ENCODE measurements around the gene CATSPERZ. TPM values are rescaled to one million over a fixed set of nuclear protein-coding genes. Genes with fewer than 3 reads are reported as not detected.

The CATSPERZ gene
- total and polyA plus RNA-seq, 2 of the 13 experiments (the other 11 are each of a cell fraction or from before 2014, with no cell fraction given), result 0.22 to 0.48 TPM

DNA sequence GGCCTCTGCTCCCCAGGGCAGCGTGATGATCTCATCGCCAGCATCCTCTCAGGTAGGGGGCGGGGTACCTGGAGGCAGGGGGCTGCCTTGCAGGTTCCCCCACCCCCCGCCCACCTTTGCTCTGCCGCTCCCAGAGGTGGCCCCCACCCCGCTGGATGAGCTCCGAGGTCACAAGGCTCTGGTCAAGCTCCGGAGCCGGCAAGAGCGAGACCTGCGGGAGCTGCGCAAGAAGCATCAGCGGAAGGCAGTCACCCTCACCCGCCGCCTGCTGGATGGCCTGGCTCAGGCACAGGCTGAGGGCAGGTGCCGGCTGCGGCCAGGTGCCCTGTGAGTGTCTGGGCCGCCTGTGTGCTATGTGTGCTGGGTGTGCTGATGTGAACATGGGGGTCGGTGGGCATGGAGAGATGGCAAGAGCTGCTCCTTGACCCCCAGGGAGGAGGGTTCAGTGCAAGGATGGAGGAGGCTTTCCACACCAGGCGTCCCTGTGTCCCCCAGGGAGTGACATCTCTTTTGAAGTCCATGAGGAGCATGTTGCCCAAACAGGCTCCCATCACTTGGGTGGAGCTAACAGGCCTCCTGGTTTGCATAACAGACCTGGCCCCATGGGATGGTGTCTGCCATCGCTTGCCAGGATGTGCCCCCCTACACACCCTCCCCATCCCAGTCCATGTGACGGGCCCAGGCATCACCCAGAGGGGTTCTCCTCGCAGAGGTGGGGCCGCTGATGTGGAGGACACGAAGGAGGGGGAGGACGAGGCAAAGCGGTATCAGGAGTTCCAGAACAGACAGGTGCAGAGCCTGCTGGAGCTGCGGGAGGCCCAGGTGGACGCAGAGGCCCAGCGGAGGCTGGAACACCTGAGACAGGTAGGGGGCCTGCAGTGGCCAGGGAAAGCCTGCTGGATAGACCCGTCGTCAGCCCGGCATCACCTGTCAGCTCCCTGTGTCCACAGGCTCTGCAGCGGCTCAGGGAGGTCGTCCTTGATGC is 34.7 kb upstream of the CATSPERZ start (continued):
- no peak for TF ChIP-seq HMG20B (CRISPR knock-in tag; conservative IDR thresholded peaks at IDR 0.05)
- no peak for TF ChIP-seq MBD4 (IDR thresholded peaks at IDR 0.05; ENCODE audit: borderline replicate concordance, low read length)
- no peak for TF ChIP-seq ZNF292 (CRISPR knock-in tag; IDR thresholded peaks at IDR 0.05; ENCODE audit: borderline replicate concordance, low read depth)

GRCh38 chr11:64266339-64266738 is 33.8 kb upstream of the CATSPERZ start:
- TF ChIP-seq ZNF776 (CRISPR knock-in tag; IDR thresholded peaks at IDR 0.05), result no peak
- TF ChIP-seq ZNF530 (CRISPR knock-in tag; IDR thresholded peaks at IDR 0.05; ENCODE audit: low read depth), result no peak
- no peak for TF ChIP-seq ZNF543 (CRISPR knock-in tag; IDR thresholded peaks at IDR 0.05)
- no peak for TF ChIP-seq ELF4 (CRISPR knock-in tag; IDR thresholded peaks at IDR 0.05; ENCODE audit: borderline replicate concordance)
- TF ChIP-seq ZIK1 (CRISPR knock-in tag; IDR thresholded peaks at IDR 0.05; ENCODE audit: borderline replicate concordance, low read depth), result no peak
- no peak for TF ChIP-seq JUND (CRISPR knock-in tag; IDR thresholded peaks at IDR 0.05)
- no peak for TF ChIP-seq ZFP36L1 (CRISPR knock-in tag; IDR thresholded peaks at IDR 0.05)
- no peak for TF ChIP-seq MYNN (CRISPR knock-in tag; IDR thresholded peaks at IDR 0.05; ENCODE audit: low read depth)
- TF ChIP-seq ZSCAN30 (CRISPR knock-in tag; IDR thresholded peaks at IDR 0.05), result no peak
- no peak for TF ChIP-seq ZNF883 (CRISPR knock-in tag; IDR thresholded peaks at IDR 0.05; ENCODE audit: not compliant biosample characterization)
- no peak for TF ChIP-seq ZNF75D (CRISPR knock-in tag; IDR thresholded peaks at IDR 0.05; ENCODE audit: borderline replicate concordance)
- TF ChIP-seq CBX1 (IDR thresholded peaks at IDR 0.05; ENCODE audit: low read depth), result no peak
- TF ChIP-seq, protein P1, sequence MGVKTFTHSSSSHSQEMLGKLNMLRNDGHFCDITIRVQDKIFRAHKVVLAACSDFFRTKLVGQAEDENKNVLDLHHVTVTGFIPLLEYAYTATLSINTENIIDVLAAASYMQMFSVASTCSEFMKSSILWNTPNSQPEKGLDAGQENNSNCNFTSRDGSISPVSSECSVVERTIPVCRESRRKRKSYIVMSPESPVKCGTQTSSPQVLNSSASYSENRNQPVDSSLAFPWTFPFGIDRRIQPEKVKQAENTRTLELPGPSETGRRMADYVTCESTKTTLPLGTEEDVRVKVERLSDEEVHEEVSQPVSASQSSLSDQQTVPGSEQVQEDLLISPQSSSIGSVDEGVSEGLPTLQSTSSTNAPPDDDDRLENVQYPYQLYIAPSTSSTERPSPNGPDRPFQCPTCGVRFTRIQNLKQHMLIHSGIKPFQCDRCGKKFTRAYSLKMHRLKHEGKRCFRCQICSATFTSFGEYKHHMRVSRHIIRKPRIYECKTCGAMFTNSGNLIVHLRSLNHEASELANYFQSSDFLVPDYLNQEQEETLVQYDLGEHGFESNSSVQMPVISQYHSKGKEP (CRISPR knock-in tag; IDR thresholded peaks at IDR 0.05), result no peak
- TF ChIP-seq SOX5 (CRISPR knock-in tag; IDR thresholded peaks at IDR 0.05; ENCODE audit: borderline replicate concordance), result no peak
- TF ChIP-seq PRMT3 (CRISPR knock-in tag; IDR thresholded peaks at IDR 0.05; ENCODE audit: borderline replicate concordance, low read depth), result no peak
- TF ChIP-seq, protein P2, sequence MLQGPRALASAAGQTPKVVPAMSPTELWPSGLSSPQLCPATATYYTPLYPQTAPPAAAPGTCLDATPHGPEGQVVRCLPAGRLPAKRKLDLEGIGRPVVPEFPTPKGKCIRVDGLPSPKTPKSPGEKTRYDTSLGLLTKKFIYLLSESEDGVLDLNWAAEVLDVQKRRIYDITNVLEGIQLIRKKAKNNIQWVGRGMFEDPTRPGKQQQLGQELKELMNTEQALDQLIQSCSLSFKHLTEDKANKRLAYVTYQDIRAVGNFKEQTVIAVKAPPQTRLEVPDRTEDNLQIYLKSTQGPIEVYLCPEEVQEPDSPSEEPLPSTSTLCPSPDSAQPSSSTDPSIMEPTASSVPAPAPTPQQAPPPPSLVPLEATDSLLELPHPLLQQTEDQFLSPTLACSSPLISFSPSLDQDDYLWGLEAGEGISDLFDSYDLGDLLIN (CRISPR knock-in tag; IDR thresholded peaks at IDR 0.05; ENCODE audit: borderline replicate concordance), result no peak
- DNase-seq (ENCODE audit: low spot score) (no peak), ATAC-seq (no peak), FAIRE-seq (no peak)
- no TSS peak for BruUV-seq (replicated peaks)
- Histone ChIP-seq H4K20me1 (ENCODE audit: insufficient read depth, low read length) (no peaks in the 10 kb centered on the region), H3K27me3 (ENCODE audit: control insufficient read depth in 1 of 2, insufficient read depth in 2 of 2, low read length in 2 of 2) (no peaks in the 10 kb centered on the region), H3K4me1 (ENCODE audit: insufficient read depth, low read length) (peaks cover 15% of the 10 kb centered on the region), H3K79me2 (ENCODE audit: insufficient read depth, low read length) (peaks cover 4% of the 10 kb centered on the region), H3K9ac (ENCODE audit: insufficient read depth, low read depth, low read length) (no peak overlapping the region), H3K4me3 (replicated peaks in 1 of 3; ENCODE audit: insufficient read depth in 1 of 3, low read depth in 2 of 3, low read length in 3 of 3) (no peak overlapping the region), H3K4me2 (ENCODE audit: low read depth, low read length) (no peak overlapping the region), H3K36me3 (replicated peaks in 1 of 2; ENCODE audit: control insufficient read depth in 1 of 2, insufficient read depth in 2 of 2, low read length in 2 of 2) (peaks cover 1 to 15% of the 10 kb centered on the region in 2 experiments; a peak in 4 of 5 replicates), H3K9me3 (ENCODE audit: low read length) (no peaks in the 10 kb centered on the region), H2AFZ (ENCODE audit: low read length) (no peak overlapping the region), H3K27ac (ENCODE audit: extremely low read length, insufficient read depth, low read length) (no peak overlapping the region)
- POLR2A ChIA-PET, result no interaction called here
- CTCF ChIA-PET (ENCODE audit: low intra/inter-chr PET ratio, low total read pairs), result no interaction called here
- in situ Hi-C loops (cut with HindIII; ENCODE audit: extremely low pct_ligation_motif_present, low pct_unique_long_range_greater_than_20kb), result no loop called here
- 90% methylated on average over 2 of the region's 15 CpGs for WGBS (ENCODE audit: low lambda C conversion rate)
- intact Hi-C loops (cut with micrococcal nuclease; ENCODE audit: unreplicated experiment), result no loop called here

All from HepG2 (cell line).